Colonic mucosa (tissue), 4 donors: ENCODE data around the gene P2RX4. TPM values are rescaled to one million over a fixed set of nuclear protein-coding genes. Genes with fewer than 3 reads are reported as not detected.
"Not testable (repeated sequence)": the region's sequence is repeated elsewhere in the genome, so short reads cannot be mapped to it uniquely, and the experiment has no call there.

Source experiments
- DNase-seq: peaks from one replicate; pipeline ENCODE4 v3.0.0-alpha.2; 2020
- H3K27ac ChIP-seq: fragments of 200-600 bp; one replicate; pipeline ENCODE4 v1.8.0; 2021
- H3K27me3 ChIP-seq: fragments of 200-600 bp; one replicate; pipeline ENCODE4 v1.8.0; 2021
- H3K36me3 ChIP-seq: fragments of 200-600 bp; one replicate; pipeline ENCODE4 v1.8.0; 2021
- H3K4me1 ChIP-seq: fragments of 200-600 bp; one replicate; pipeline ENCODE4 v1.8.0; 2021; ENCODE audit warnings: mild to moderate bottlenecking
- H3K4me3 ChIP-seq: fragments of 200-600 bp; one replicate; pipeline ENCODE4 v1.8.0; 2021
- H3K9ac ChIP-seq, 2 donors: one replicate each; pipeline ENCODE4 v1.7.0; 2013; ENCODE audit warnings: control low read depth in 2 of 2, low read depth in 2 of 2, low read length in 2 of 2
- H3K9me3 ChIP-seq: fragments of 200-600 bp; one replicate; pipeline ENCODE4 v1.8.0; 2021
- intact Hi-C: fragments of 100-400 bp; cut with DNase I; formaldehyde crosslinking; loops from one replicate; pipeline ENCODE4 v1.14.1; 2022
- total RNA-seq, 2 donors: library from RNA; stranded (reverse); fragmentation: NEBNext Ultra II Directional in 1 of 2; extraction: Animal tissue kit (Norgen Biotek cat#: 25700) in 1 of 2; gene quantifications; one replicate each; pipeline ENCODE4 v1.2.1, GENCODE V29; 2021
- TF ChIP-seq, protein P1 (sequence below): fragments of 200-600 bp; IDR thresholded peaks from one replicate; pipeline ENCODE4 v1.8.0; 2022; ENCODE audit warnings: antibody characterized with exemption, mild to moderate bottlenecking
- donor health status: healthy.
- donor health status: DM: no; HTN: no; CAD: no.
- donor health status: DM: no; HTN: no; CAD: no.

The P2RX4 gene
- total RNA-seq, 2 donors from 2014 or later, result 82.2 to 123 TPM

DNA sequence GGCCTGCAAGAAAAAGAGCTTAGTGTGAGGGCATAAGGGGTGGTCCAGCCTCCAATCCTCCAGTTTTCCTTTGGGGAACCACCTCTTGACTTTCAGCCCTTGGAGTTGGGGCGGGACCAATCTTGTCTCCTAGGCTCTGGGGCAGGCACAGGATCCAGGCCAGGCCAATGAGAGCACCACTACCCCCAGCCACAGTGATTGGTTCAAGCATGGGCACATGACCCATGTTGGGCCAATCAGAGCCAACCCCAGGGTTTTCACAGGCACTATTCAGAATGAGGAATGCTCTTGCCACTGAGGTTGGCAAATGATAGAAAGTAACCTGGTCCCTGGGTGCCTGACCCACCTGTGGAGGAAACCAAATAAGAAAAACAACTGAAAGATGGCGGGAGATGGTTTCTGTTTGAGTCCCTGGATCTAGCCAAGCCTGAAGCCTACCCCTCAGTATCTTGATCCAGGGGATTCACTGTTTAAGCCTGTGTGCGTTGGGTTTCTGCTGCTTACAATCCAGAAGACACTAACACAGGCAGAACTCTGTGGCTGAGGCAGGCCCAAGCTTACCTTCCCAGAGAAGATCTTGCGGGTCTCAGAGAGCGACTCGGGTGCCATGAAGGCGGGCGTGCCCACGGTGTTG lies 42.9 kb downstream of the P2RX4 start:
- peaks cover 13% of the 10 kb centered on the region for H3K36me3 ChIP-seq
- H3K4me3 ChIP-seq, result no peak overlapping the region
- H3K9ac ChIP-seq, result no peak overlapping the region
- TF ChIP-seq, protein P1, sequence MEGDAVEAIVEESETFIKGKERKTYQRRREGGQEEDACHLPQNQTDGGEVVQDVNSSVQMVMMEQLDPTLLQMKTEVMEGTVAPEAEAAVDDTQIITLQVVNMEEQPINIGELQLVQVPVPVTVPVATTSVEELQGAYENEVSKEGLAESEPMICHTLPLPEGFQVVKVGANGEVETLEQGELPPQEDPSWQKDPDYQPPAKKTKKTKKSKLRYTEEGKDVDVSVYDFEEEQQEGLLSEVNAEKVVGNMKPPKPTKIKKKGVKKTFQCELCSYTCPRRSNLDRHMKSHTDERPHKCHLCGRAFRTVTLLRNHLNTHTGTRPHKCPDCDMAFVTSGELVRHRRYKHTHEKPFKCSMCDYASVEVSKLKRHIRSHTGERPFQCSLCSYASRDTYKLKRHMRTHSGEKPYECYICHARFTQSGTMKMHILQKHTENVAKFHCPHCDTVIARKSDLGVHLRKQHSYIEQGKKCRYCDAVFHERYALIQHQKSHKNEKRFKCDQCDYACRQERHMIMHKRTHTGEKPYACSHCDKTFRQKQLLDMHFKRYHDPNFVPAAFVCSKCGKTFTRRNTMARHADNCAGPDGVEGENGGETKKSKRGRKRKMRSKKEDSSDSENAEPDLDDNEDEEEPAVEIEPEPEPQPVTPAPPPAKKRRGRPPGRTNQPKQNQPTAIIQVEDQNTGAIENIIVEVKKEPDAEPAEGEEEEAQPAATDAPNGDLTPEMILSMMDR, result no peak
- no peaks in the 10 kb centered on the region for H3K4me1 ChIP-seq
- H3K27ac ChIP-seq, result no peak overlapping the region
- H3K9me3 ChIP-seq, result no peaks in the 10 kb centered on the region
- H3K27me3 ChIP-seq, result no peaks in the 10 kb centered on the region
- intact Hi-C loops, result no loop called here
- no peak for DNase-seq

DNA sequence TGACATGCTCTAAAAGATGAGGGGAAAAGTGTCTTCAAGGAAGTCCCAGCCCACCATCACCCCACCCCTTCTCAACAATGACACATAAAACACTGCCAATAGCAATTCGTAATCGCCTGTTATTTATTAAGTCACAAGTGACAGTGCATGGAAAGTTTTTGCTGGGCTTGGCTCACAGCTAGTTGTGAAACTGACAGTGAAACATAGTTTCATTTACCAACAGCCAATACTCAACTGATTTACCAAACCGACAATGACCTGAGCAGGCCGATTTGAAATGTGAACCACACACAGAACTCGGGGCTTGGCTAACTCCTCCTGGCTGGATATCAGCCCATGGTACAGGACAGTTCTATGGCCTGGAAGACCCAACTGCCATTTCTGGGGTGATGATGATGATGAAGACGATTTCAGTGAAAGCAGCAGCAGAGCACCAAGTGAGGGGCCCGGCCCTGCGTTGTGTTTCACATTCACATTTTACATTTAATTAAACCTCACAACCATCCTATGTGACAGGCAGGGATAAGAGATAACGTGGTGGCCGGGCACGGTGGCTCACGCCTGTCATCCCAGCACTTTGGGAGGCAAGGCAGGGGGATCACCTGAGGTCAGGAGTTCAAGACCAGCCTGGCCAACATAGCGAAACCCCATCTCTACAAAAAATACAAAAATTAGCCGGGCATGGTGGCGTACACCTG lies 43.9 kb downstream of the P2RX4 start:
- Histone ChIP-seq H3K4me3 (no peak overlapping the region), H3K9me3 (no peaks in the 10 kb centered on the region), H3K27me3 (no peaks in the 10 kb centered on the region), H3K9ac (no peak overlapping the region), H3K36me3 (peaks cover 7% of the 10 kb centered on the region), H3K27ac (no peak overlapping the region), H3K4me1 (no peaks in the 10 kb centered on the region)
- TF ChIP-seq, protein P1, result no peak
- no peak for DNase-seq
- intact Hi-C loops, result no loop called here

DNA sequence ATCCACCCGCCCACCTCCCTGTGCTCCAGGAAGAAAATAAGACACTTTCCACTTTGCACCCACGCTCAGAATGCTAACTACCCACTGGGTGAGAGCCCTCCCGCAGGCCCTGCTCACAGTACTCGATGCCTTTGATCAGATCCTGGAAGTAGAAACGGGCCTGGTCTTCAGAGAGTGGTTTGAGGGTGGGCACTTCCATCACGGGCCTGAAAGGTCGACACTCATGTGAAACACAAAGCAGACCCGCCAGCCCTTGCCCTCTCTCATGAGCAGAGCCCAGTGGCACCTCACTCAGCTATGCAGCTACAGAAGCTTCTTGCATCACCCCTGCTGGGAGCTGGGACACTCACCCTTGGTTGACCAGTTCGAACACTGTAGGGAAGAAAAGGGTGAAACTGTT lies 45.5 kb downstream of the P2RX4 start:
- DNase-seq, result no peak
- Histone ChIP-seq H3K4me3 (no peak overlapping the region), H3K27ac (no peak overlapping the region), H3K36me3 (peaks cover 10% of the 10 kb centered on the region), H3K4me1 (no peaks in the 10 kb centered on the region), H3K9ac (no peak overlapping the region), H3K27me3 (no peaks in the 10 kb centered on the region), H3K9me3 (no peaks in the 10 kb centered on the region)
- intact Hi-C loops, result no loop called here
- TF ChIP-seq, protein P1, result no peak

DNA sequence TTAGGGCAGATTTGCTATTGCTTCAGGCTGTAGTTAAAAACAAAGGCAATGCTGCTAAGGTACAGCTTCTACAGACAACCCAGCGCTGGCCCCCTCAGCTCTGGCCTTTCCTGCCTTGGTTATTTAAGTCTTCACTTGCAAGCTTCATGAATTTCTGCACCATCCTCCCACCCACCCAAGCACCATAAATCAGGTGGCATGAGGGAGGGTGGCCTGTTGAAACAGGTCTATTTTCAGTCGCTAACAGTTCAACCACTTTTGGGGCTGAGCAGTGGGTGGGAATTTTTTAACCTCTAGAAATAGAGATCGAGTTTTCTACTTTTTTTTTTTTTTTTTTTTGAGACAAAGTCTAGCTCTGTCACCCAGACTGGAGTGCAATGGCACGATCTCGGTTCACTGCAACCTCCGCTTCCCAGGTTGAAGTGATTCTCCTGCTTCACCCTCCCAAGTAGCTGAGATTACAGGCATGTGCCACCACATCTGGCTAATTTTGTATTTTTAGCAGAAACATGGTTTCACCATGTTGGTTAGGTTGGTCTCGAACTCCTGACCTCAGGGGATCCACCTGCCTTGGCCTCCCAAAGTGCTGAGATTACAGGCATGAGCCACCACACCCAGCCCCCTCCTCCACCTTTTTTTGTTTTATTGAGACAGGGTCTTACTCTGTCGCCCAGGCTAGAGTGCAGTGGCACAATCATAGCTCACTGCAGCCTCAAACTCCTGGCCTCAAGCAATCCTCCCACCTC lies 47.9 kb downstream of the P2RX4 start:
- H3K36me3 ChIP-seq, H3K27me3 ChIP-seq, DNase-seq, H3K4me1 ChIP-seq, H3K9ac ChIP-seq, H3K9me3 ChIP-seq, H3K4me3 ChIP-seq, intact Hi-C loops, H3K27ac ChIP-seq: not testable (repeated sequence)

DNA sequence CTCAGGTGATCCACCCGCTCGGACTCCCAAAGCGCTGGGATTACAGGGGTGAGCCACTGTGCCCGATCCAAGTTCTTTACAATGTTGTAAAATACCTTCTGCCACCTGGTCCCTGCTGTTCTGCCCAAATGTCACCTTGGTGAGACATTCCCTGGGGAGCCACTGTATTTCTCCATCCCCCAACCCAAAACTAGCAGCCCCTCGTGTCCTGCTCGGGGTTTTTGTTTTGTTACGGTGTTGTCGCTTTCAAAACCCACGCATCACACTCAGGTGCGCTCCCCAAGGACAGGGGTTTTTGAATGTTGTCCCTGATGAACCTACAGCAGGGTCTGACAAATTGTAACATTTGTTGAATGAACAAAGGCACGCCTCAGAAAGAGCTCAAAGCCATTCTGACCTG lies 49.1 kb downstream of the P2RX4 start:
- H3K27me3 ChIP-seq, result no peaks in the 10 kb centered on the region
- no peaks in the 10 kb centered on the region for H3K4me1 ChIP-seq
- no peaks in the 10 kb centered on the region for H3K9me3 ChIP-seq
- TF ChIP-seq, protein P1, result no peak
- peaks cover 4% of the 10 kb centered on the region for H3K36me3 ChIP-seq
- no peak overlapping the region for H3K27ac ChIP-seq
- intact Hi-C loops, result no loop called here
- H3K4me3 ChIP-seq, result no peak overlapping the region
- DNase-seq, result no peak
- H3K9ac ChIP-seq, result no peak overlapping the region
